Ramos (cell line): Measurements from ENCODE around the gene CALHM3.

Source experiments
- in situ Hi-C: fragments of 300-500 bp; cut with MboI; formaldehyde crosslinking; loops from one replicate; pipeline ENCODE4 v1.14.3; 2022; ENCODE audit warnings: low sequenced_read_pairs; ENCODE audit not compliant: unreplicated experiment

Gene CALHM3

GRCh38 chr10:103452506-103453230 lies 26.4 kb downstream of the CALHM3 start:
- in situ Hi-C loops: no loop called here

GRCh38 chr10:103451831-103452505 lies 27.1 kb downstream of the CALHM3 start, which contains the start of gene CALHM2:
Gene CALHM2, minus strand, starts transcription at chr10:103452370. Its CDS starts 2,429 bp downstream, at chr10:103449941.
- in situ Hi-C loops: no loop called here

- in situ Hi-C loops: no loop called here
These were observed 27.8 kb downstream of the CALHM3 start for GRCh38 chr10:103451091-103451813.

- in situ Hi-C loops: no loop called here
These were observed 28.8 kb downstream of the CALHM3 start for GRCh38 chr10:103450201-103450695.

- in situ Hi-C loops: no loop called here
These were observed 29.6 kb downstream of the CALHM3 start for GRCh38 chr10:103449208-103450144.

GRCh38 chr10:103448746-103449145 lies 30.3 kb downstream of the CALHM3 start:
- in situ Hi-C loops: no loop called here

- in situ Hi-C loops: no loop called here
These were observed 31.9 kb downstream of the CALHM3 start for GRCh38 chr10:103447187-103447586.

GRCh38 chr10:103445767-103446567 lies 33.1 kb downstream of the CALHM3 start:
- in situ Hi-C loops: no loop called here

- in situ Hi-C loops: no loop called here
These were observed 33.7 kb downstream of the CALHM3 start for GRCh38 chr10:103445366-103445765.

- in situ Hi-C loops: no loop called here
These were observed 34.6 kb downstream of the CALHM3 start for GRCh38 chr10:103444478-103444877.

GRCh38 chr10:103443475-103444185 lies 35.4 kb downstream of the CALHM3 start:
- in situ Hi-C loops: no loop called here

GRCh38 chr10:103442031-103442461 lies 37.0 kb downstream of the CALHM3 start:
- in situ Hi-C loops: no loop called here

- in situ Hi-C loops: no loop called here
These were observed 37.4 kb downstream of the CALHM3 start for GRCh38 chr10:103441611-103442010.

GRCh38 chr10:103441206-103441605 lies 37.8 kb downstream of the CALHM3 start:
- in situ Hi-C loops: no loop called here

- in situ Hi-C loops: no loop called here
These were observed 38.6 kb downstream of the CALHM3 start for GRCh38 chr10:103440416-103440815.

- in situ Hi-C loops: no loop called here
These were observed 39.3 kb downstream of the CALHM3 start for GRCh38 chr10:103439776-103440175.

- in situ Hi-C loops: no loop called here
These were observed 45.2 kb downstream of the CALHM3 start for GRCh38 chr10:103433858-103434257.

GRCh38 chr10:103431902-103432301 lies 47.1 kb downstream of the CALHM3 start:
- in situ Hi-C loops: no loop called here
